HepG2 (cell line): ENCODE measurements around the gene DPY19L3. TPM values are rescaled to one million over a fixed set of nuclear protein-coding genes. Genes with fewer than 3 reads are reported as not detected.

Experiments used
- ATF3 ChIP-seq: sonication (generic); formaldehyde crosslinking; IDR thresholded peaks from 2 replicates; pipeline ENCODE4 v1.4.0; 2020; ENCODE audit warnings: missing genetic modification reagents
- ATF7 ChIP-seq, 2 experiments: fragments of 450-650 bp in 1 of 2; sonication (generic) in 1 of 2; formaldehyde crosslinking in 1 of 2; IDR thresholded peaks; 2 replicates each; pipeline versions ENCODE4 v1.4.0 to v1.6.1; 2016 to 2020; ENCODE audit warnings: antibody characterized with exemption in 1 of 2, mild to moderate bottlenecking in 1 of 2, missing genetic modification reagents in 1 of 2
- CENPX ChIP-seq: sonication (generic); formaldehyde crosslinking; IDR thresholded peaks from 2 replicates; pipeline ENCODE4 v1.9.0; 2021; ENCODE audit warnings: mild to moderate bottlenecking, missing genetic modification reagents, moderate library complexity
- DBP ChIP-seq: sonication (generic); formaldehyde crosslinking; IDR thresholded peaks from 2 replicates; pipeline ENCODE4 v1.4.0; 2020; ENCODE audit warnings: missing genetic modification reagents; ENCODE audit errors: not compliant biosample characterization
- HBP1 ChIP-seq: IDR thresholded peaks from 2 replicates; pipeline ENCODE4 v1.6.1; 2016; ENCODE audit warnings: low read depth, control low read depth
- HDAC1 ChIP-seq: sonication (generic); formaldehyde crosslinking; IDR thresholded peaks from 2 replicates; pipeline ENCODE4 v1.5.1; 2020; ENCODE audit warnings: mild to moderate bottlenecking, missing genetic modification reagents
- HDAC2 ChIP-seq: sonication (generic); formaldehyde crosslinking; IDR thresholded peaks from 2 replicates; pipeline ENCODE4 v1.4.0; 2020; ENCODE audit warnings: missing genetic modification reagents
- HNRNPUL1 ChIP-seq: fragments of 200-400 bp; formaldehyde crosslinking; IDR thresholded peaks from 2 replicates; pipeline ENCODE4 v1.6.1; 2017; ENCODE audit warnings: low read depth, mild to moderate bottlenecking, low read length, moderate library complexity
- KAT2B ChIP-seq: fragments of 150-350 bp; IDR thresholded peaks from 2 replicates; pipeline ENCODE4 v1.6.1; 2014; ENCODE audit warnings: low read depth, low read length, borderline replicate concordance
- MIXL1 ChIP-seq: IDR thresholded peaks from 2 replicates; pipeline ENCODE4 v1.6.1; 2016
- NKX3-1 ChIP-seq: sonication (generic); formaldehyde crosslinking; IDR thresholded peaks from 2 replicates; pipeline ENCODE4 v1.5.0; 2020; ENCODE audit warnings: missing genetic modification reagents
- NR2F2 ChIP-seq: IDR thresholded peaks from 2 replicates; pipeline ENCODE4 v1.6.1; 2012; ENCODE audit warnings: low read depth, inconsistent platforms, borderline replicate concordance
- SP5 ChIP-seq: IDR thresholded peaks from 2 replicates; pipeline ENCODE4 v1.6.1; 2016; ENCODE audit warnings: low read depth, borderline replicate concordance
- STAG1 ChIP-seq: sonication (generic); formaldehyde crosslinking; IDR thresholded peaks from 2 replicates; pipeline ENCODE4 v1.4.0; 2020; ENCODE audit warnings: missing genetic modification reagents
- TEF ChIP-seq: sonication (generic); formaldehyde crosslinking; IDR thresholded peaks from 2 replicates; pipeline ENCODE4 v1.5.0; 2020; ENCODE audit warnings: missing genetic modification reagents
- ZBED4 ChIP-seq: sonication (generic); formaldehyde crosslinking; IDR thresholded peaks from 2 replicates; pipeline ENCODE4 v1.4.0; 2020; ENCODE audit warnings: missing genetic modification reagents, borderline replicate concordance
- ZHX1 ChIP-seq: sonication (generic); formaldehyde crosslinking; IDR thresholded peaks from 2 replicates; pipeline ENCODE4 v1.8.1; 2022; ENCODE audit warnings: low read depth, mild to moderate bottlenecking, missing genetic modification reagents
- ZNF639 ChIP-seq: conservative IDR thresholded peaks from 2 replicates; pipeline ENCODE4 v1.6.1; 2018; ENCODE audit warnings: missing genetic modification reagents
- ZNF816 ChIP-seq: sonication (generic); formaldehyde crosslinking; IDR thresholded peaks from 2 replicates; pipeline ENCODE4 v1.8.0; 2022; ENCODE audit warnings: missing genetic modification reagents, mild to moderate bottlenecking, borderline replicate concordance
- polyA plus RNA-seq, 8 experiments: library from polyadenylated mRNA; depleted of rRNA in 3 of 8; stranded (reverse) in 7 of 8; unstranded in 1 of 8; fragments of >200 nt; fragmentation: Illumina TruSeq in 4 of 8; extraction: Trizol in 4 of 8; gene quantifications; 2 replicates each; pipeline versions ENCODE4 v1.2.1 to v1.2.3, GENCODE V29; 2011 to 2016; ENCODE audit warnings: low read depth in 4 of 8, missing spikeins in 1 of 8, mixed read lengths in 1 of 8; ENCODE audit not compliant: insufficient read depth in 1 of 8
- total RNA-seq, 5 experiments: library from RNA; depleted of rRNA; stranded (reverse); fragments of >200 nt; fragmentation: Illumina TruSeq; extraction: Trizol; gene quantifications; 2 replicates each; pipeline ENCODE4 v1.2.3, GENCODE V29; 2016; ENCODE audit warnings: low read depth in 1 of 5

Gene DPY19L3
- total and polyA plus RNA-seq, 2 of the 13 experiments (the other 11 are each of a cell fraction or from before 2014, with no cell fraction given), result 21.6 to 25.2 TPM

- TF ChIP-seq ZHX1 (CRISPR knock-in tag) (no peak), NKX3-1 (CRISPR knock-in tag) (peak; percentile 54; the same call in 1 of the 2 replicates), CENPX (no peak), ZNF816 (CRISPR knock-in tag) (no peak), SP5 (CRISPR knock-in tag) (no peak), NR2F2 (no peak), TEF (CRISPR knock-in tag) (no peak), STAG1 (no peak), DBP (no peak), HDAC1 (CRISPR knock-in tag) (no peak), KAT2B (no peak), ATF7 (IDR thresholded peaks at IDR 0.05) (no peak), ATF7 (CRISPR knock-in tag; IDR thresholded peaks at IDR 0.05) (peak; percentile 12; the same call in 1 of the 2 replicates), ZNF639 (no peak; the same call in 1 of the 2 replicates), MIXL1 (CRISPR knock-in tag) (no peak), HDAC2 (no peak), HNRNPUL1 (no peak), HBP1 (CRISPR knock-in tag) (no peak), ZBED4 (CRISPR knock-in tag) (no peak), ATF3 (CRISPR knock-in tag) (no peak)
These were observed 588 bp upstream of the DPY19L3 start (continued) for GRCh38 chr19:32404933-32405430.
